ENCODE measurements around the gene FGGY.

FGGY gene

GRCh38 chr1:59737638-59738037 lies 440.7 kb downstream of the FGGY start:
- TF ChIP-seq, protein P1, sequence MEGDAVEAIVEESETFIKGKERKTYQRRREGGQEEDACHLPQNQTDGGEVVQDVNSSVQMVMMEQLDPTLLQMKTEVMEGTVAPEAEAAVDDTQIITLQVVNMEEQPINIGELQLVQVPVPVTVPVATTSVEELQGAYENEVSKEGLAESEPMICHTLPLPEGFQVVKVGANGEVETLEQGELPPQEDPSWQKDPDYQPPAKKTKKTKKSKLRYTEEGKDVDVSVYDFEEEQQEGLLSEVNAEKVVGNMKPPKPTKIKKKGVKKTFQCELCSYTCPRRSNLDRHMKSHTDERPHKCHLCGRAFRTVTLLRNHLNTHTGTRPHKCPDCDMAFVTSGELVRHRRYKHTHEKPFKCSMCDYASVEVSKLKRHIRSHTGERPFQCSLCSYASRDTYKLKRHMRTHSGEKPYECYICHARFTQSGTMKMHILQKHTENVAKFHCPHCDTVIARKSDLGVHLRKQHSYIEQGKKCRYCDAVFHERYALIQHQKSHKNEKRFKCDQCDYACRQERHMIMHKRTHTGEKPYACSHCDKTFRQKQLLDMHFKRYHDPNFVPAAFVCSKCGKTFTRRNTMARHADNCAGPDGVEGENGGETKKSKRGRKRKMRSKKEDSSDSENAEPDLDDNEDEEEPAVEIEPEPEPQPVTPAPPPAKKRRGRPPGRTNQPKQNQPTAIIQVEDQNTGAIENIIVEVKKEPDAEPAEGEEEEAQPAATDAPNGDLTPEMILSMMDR (IDR thresholded peaks at IDR 0.05; ENCODE audit: low read length, missing control alignments) = no peak
- DNase-seq (ENCODE audit: low read depth) = no peak
- no peak overlapping the region for H3K4me3 ChIP-seq (replicated peaks; ENCODE audit: low read depth, low read length)

DNA sequence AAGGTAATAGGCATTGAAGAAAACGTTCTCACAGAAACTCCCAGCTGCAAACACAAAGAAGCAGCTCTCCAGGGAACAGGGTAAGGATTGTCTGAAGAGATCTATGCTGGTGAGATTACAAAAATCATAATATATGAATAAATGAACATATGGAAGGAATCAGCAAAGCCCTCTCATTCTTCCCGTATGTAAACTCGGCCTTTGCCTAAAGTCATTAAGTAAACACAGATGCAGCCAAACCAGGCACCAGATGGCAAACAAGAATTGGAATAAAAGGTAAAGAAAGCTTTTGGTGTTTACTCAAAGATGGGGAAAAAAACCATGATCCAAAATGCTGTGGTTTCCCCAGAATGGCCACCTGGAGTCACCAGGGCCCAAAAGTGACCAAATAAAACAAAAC lies 441.3 kb downstream of the FGGY start:
- H3K4me3 ChIP-seq (replicated peaks; ENCODE audit: low read depth, low read length) = no peak overlapping the region
- TF ChIP-seq, protein P1 (IDR thresholded peaks at IDR 0.05; ENCODE audit: low read length, missing control alignments) = no peak
- no peak for DNase-seq (ENCODE audit: low read depth)

DNA sequence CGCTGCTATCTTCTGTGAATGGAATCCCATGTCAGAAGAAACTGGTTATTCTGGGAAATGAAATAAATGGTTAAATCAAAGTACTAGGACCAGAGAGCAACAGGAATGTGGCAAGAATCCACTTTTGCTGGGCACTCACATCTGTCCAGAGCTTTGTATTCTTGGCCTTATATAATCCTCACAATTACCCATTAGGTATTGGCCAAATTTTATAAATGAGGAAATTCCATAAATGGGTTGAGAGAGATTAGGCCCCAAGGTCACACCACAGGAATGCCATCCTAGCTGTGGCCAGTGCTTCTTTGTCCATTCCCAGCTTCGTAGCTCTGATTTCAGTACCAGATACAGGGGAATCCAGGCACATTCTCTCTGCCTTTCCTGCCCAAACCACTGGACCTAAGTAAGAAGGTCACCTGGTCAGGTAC lies 441.7 kb downstream of the FGGY start:
- TF ChIP-seq, protein P1 (IDR thresholded peaks at IDR 0.05; ENCODE audit: low read length, missing control alignments) = no peak
- peak; percentile 84 for DNase-seq (ENCODE audit: low read depth)
- no peak overlapping the region for H3K4me3 ChIP-seq (replicated peaks; ENCODE audit: low read depth, low read length)

GRCh38 chr1:59739111-59739510 lies 442.2 kb downstream of the FGGY start:
- TF ChIP-seq, protein P1 (IDR thresholded peaks at IDR 0.05; ENCODE audit: low read length, missing control alignments) = no peak
- H3K4me3 ChIP-seq (replicated peaks; ENCODE audit: low read depth, low read length) = no peak overlapping the region
- DNase-seq (ENCODE audit: low read depth) = no peak

DNA sequence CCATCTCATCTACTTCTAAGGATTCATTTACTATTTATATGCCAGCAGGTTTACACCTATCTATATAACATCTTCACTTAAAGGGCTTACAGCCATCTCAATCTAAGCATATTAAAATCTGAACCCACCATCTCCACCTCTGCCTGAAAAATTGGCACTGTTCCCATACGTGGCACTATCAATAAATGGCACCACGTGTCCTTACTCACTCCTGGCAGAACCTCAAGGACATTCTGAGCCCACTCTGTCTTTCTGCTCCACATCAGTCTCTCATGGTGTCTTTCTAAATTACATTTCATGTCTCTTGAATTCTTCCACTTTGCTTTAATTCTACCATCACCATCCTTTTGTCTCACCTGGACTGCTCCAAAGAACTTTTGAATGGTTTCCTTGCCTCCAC lies 445.6 kb downstream of the FGGY start:
- TF ChIP-seq, protein P1 (IDR thresholded peaks at IDR 0.05; ENCODE audit: low read length, missing control alignments) = no peak
- DNase-seq (ENCODE audit: low read depth) = no peak

GRCh38 chr1:59743324-59744091 lies 446.6 kb downstream of the FGGY start:
- H3K4me3 ChIP-seq (replicated peaks; ENCODE audit: low read depth, low read length) = no peak overlapping the region
- TF ChIP-seq, protein P1 (IDR thresholded peaks at IDR 0.05; ENCODE audit: low read length, missing control alignments) = no peak
- peak; percentile 87 for DNase-seq (ENCODE audit: low read depth)

More for the DNA sequence above, 445.6 kb downstream of the FGGY start:
- no peak overlapping the region for H3K4me3 ChIP-seq (replicated peaks; ENCODE audit: low read depth, low read length)
